NCI-H2029 treated with DMSO at 0.1 percent for 48 hours (cell line): ENCODE results near the gene MEAK7.

Source experiments
- DNase-seq: peaks from one replicate; lab custom pipeline; 2025; lab: John Stamatoyannopoulos, UW

Gene MEAK7

GRCh38 chr16:84504420-84505248 is at the start of gene MEAK7:
TSS of gene MEAK7 (minus strand) at chr16:84504659. CDS start at chr16:84498086, 6,573 bp downstream.
- peak; percentile 60 for DNase-seq

- no peak for DNase-seq
Measured at GRCh38 chr16:84553873-84554399, 49.5 kb upstream of the MEAK7 start.

- DNase-seq = no peak
Measured at GRCh38 chr16:84552135-84552534, 47.7 kb upstream of the MEAK7 start.

- DNase-seq = no peak
Measured at GRCh38 chr16:84550096-84550495, 45.6 kb upstream of the MEAK7 start.

- no peak for DNase-seq
Measured at GRCh38 chr16:84548971-84549844, 44.7 kb upstream of the MEAK7 start.

- DNase-seq = no peak
Measured at GRCh38 chr16:84548508-84548907, 44.0 kb upstream of the MEAK7 start.

GRCh38 chr16:84547546-84548061 is 43.1 kb upstream of the MEAK7 start:
- DNase-seq = no peak

- no peak for DNase-seq
Measured at GRCh38 chr16:84546669-84547545, 42.4 kb upstream of the MEAK7 start.

- no peak for DNase-seq
Measured at GRCh38 chr16:84545114-84545737, 40.8 kb upstream of the MEAK7 start.

GRCh38 chr16:84544031-84544773 is 39.7 kb upstream of the MEAK7 start:
- DNase-seq = no peak

GRCh38 chr16:84543253-84543652 is 38.8 kb upstream of the MEAK7 start:
- DNase-seq = no peak

- no peak for DNase-seq
Measured at GRCh38 chr16:84541999-84542817, 37.7 kb upstream of the MEAK7 start.

GRCh38 chr16:84540194-84540593 is 35.7 kb upstream of the MEAK7 start:
- DNase-seq = no peak

- DNase-seq = no peak
Measured at GRCh38 chr16:84538222-84538840, 33.9 kb upstream of the MEAK7 start.

- DNase-seq = no peak
Measured at GRCh38 chr16:84537491-84538151, 33.2 kb upstream of the MEAK7 start.

- no peak for DNase-seq
Measured at GRCh38 chr16:84535851-84536250, 31.4 kb upstream of the MEAK7 start.

- no peak for DNase-seq
Measured at GRCh38 chr16:84535408-84535807, 30.9 kb upstream of the MEAK7 start.

- DNase-seq = no peak
Measured at GRCh38 chr16:84534815-84535214, 30.4 kb upstream of the MEAK7 start.
